Caco-2 (cell line): Measurements from ENCODE around the gene FAM3A. TPM values are rescaled to one million over a fixed set of nuclear protein-coding genes. Genes with fewer than 3 reads are reported as not detected.
A peak's percentile ranks its signal among the peaks of the same experiment; 100 is the strongest.

Experiments
- BruUV-seq: library from RNA; stranded (reverse); fragments of 400-500 nt; replicated peaks from 2 replicates; lab custom pipeline; 2021; lab: Mats Ljungman, UMichigan
- CTCF ChIA-PET: fragments of 300-600 bp; sonication (Branson Sonifier 250); formaldehyde crosslinking; loops from one replicate; lab custom pipeline; 2022; ENCODE audit warnings: antibody characterized with exemption; lab: Charles Lee
- POLR2A ChIA-PET: fragments of 300-600 bp; sonication (Branson Sonifier 250); formaldehyde crosslinking; loops from one replicate; lab custom pipeline; 2022; ENCODE audit warnings: antibody characterized with exemption; lab: Charles Lee
- DNase-seq, 2 experiments: peaks; one replicate each; pipeline versions ENCODE4 v3.0.0 to v3.0.0-alpha.2; 2020 to 2022
- H3K27me3 ChIP-seq: replicated peaks from 2 replicates; pipeline ENCODE4 v1.6.0; 2011; ENCODE audit warnings: low read length; ENCODE audit not compliant: control insufficient read depth, insufficient read depth
- H3K36me3 ChIP-seq: 2 replicates; pipeline ENCODE4 v1.5.1; 2011; ENCODE audit warnings: low read length; ENCODE audit not compliant: control insufficient read depth, insufficient read depth
- H3K4me1 ChIP-seq: fragments of 250-450 bp; sonication (Bioruptor Pico); 2 replicates; pipeline ENCODE4 v1.5.1; 2020; ENCODE audit warnings: mild to moderate bottlenecking
- H3K4me3 ChIP-seq: 2 replicates; pipeline ENCODE4 v1.5.1; 2011; ENCODE audit warnings: low read depth, mild to moderate bottlenecking, control low read depth, low read length
- H3K9me3 ChIP-seq: fragments of 250-450 bp; sonication (Bioruptor Pico); 2 replicates; pipeline ENCODE4 v1.5.1; 2020; ENCODE audit warnings: mild to moderate bottlenecking, moderate library complexity
- H3K27ac Mint-ChIP-seq: one replicate; pipeline ENCODE4 v1.8.0; 2022; ENCODE audit warnings: mixed read lengths; ENCODE audit not compliant: unreplicated experiment
- H3K27me3 Mint-ChIP-seq: one replicate; pipeline ENCODE4 v1.8.0; 2022; ENCODE audit warnings: mixed read lengths; ENCODE audit not compliant: insufficient read depth, unreplicated experiment
- H3K36me3 Mint-ChIP-seq: one replicate; pipeline ENCODE4 v1.8.0; 2022; ENCODE audit warnings: mild to moderate bottlenecking, mixed read lengths; ENCODE audit not compliant: insufficient read depth, unreplicated experiment
- H3K4me1 Mint-ChIP-seq: one replicate; pipeline ENCODE4 v1.8.0; 2022; ENCODE audit warnings: low read depth, mixed read lengths; ENCODE audit not compliant: unreplicated experiment
- H3K4me3 Mint-ChIP-seq: one replicate; pipeline ENCODE4 v1.8.0; 2022; ENCODE audit warnings: mild to moderate bottlenecking, moderate library complexity, mixed read lengths; ENCODE audit not compliant: unreplicated experiment
- H3K9me3 Mint-ChIP-seq: one replicate; pipeline ENCODE4 v1.8.0; 2022; ENCODE audit warnings: mixed read lengths; ENCODE audit not compliant: unreplicated experiment
- intact Hi-C: fragments of 100-400 bp; cut with micrococcal nuclease; formaldehyde crosslinking; loops from one replicate; pipeline ENCODE4 v1.10.0; 2022; ENCODE audit not compliant: unreplicated experiment
- total RNA-seq: library from RNA; stranded (reverse); gene quantifications from 2 replicates; pipeline ENCODE4 v1.2.3, GENCODE V29; 2022
- TF ChIP-seq, protein P1 (sequence below), 2 experiments: fragments of 200-600 bp in 1 of 2; IDR thresholded peaks; 1 replicate in 1 of 2; 2 replicates in 1 of 2; pipeline versions ENCODE4 v1.5.1 to v1.8.0; 2011 to 2022; ENCODE audit warnings: antibody characterized with exemption in 1 of 2, control low read depth in 1 of 2, inconsistent platforms in 1 of 2, low read depth in 1 of 2, low read length in 1 of 2, mild to moderate bottlenecking in 1 of 2, moderate library complexity in 1 of 2; ENCODE audit not compliant: insufficient read depth in 1 of 2, severe bottlenecking in 1 of 2, unreplicated experiment in 1 of 2

The FAM3A gene
- total RNA-seq, 1 experiment from 2014 or later: 27.3 TPM

- H3K27ac Mint-ChIP-seq: no peak overlapping the region
- H3K9me3 Mint-ChIP-seq: no peaks in the 10 kb centered on the region
- Histone ChIP-seq H3K9me3 (no peaks in the 10 kb centered on the region), H3K36me3 (peaks cover 5% of the 10 kb centered on the region; the same call in 1 of the 2 replicates), H3K27me3 (no peaks in the 10 kb centered on the region), H3K4me3 (no peak overlapping the region), H3K4me1 (peaks cover 14% of the 10 kb centered on the region)
- POLR2A ChIA-PET: no interaction called here
- peaks cover 23% of the 10 kb centered on the region for H3K36me3 Mint-ChIP-seq
- DNase-seq: no peak
- CTCF ChIA-PET: no interaction called here
- peaks cover 7% of the 10 kb centered on the region for H3K4me1 Mint-ChIP-seq
- H3K27me3 Mint-ChIP-seq: no peaks in the 10 kb centered on the region
- TF ChIP-seq, protein P1, sequence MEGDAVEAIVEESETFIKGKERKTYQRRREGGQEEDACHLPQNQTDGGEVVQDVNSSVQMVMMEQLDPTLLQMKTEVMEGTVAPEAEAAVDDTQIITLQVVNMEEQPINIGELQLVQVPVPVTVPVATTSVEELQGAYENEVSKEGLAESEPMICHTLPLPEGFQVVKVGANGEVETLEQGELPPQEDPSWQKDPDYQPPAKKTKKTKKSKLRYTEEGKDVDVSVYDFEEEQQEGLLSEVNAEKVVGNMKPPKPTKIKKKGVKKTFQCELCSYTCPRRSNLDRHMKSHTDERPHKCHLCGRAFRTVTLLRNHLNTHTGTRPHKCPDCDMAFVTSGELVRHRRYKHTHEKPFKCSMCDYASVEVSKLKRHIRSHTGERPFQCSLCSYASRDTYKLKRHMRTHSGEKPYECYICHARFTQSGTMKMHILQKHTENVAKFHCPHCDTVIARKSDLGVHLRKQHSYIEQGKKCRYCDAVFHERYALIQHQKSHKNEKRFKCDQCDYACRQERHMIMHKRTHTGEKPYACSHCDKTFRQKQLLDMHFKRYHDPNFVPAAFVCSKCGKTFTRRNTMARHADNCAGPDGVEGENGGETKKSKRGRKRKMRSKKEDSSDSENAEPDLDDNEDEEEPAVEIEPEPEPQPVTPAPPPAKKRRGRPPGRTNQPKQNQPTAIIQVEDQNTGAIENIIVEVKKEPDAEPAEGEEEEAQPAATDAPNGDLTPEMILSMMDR (IDR thresholded peaks at IDR 0.05; ENCODE audit: insufficient read depth in 1 of 2, low read depth in 1 of 2, low read length in 1 of 2, severe bottlenecking in 1 of 2, unreplicated experiment in 1 of 2): no peak
- H3K4me3 Mint-ChIP-seq: no peak overlapping the region
- intact Hi-C loops: no loop called here
- no TSS peak for BruUV-seq
These were observed 13.2 kb upstream of the FAM3A start for GRCh38 chrX:154529206-154529612.

DNA sequence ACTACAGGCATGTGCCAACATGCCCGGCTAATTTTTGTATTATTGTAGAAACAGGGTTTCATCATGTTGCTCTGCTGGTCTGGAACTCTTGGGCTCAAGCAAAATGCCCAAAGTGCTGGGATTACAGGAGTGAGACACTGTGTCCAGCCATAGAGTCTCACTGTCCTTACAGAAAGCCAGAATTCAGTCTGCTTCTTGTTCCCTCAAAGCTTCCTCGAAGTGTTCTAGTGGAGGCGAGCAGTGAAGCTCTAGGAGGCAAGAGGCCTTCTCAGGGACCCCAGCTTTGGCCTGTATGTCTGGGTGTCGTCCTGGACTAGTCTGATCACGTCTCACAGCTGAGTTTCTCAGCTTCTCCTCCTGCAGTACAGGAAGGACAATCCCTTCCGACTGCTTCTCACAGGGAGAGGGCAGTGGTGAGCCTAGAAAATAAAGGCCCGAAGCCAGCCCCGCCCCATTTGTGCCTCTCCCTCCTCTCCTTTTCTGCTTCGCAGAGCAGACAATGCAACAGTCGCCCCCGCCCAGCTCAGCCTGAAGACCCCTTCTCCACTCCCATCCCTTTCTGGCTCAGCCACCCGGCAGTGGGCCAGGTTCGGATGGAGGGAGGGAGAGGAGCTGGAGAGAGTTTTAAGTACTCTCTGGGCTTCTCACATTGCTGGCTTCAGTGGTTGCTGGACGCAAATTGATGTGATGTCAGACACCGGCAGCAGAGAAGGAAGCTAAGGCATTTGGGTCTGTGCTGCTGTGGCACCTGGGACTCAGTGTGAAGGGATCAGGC is 11.1 kb upstream of the FAM3A start:
- no peaks in the 10 kb centered on the region for H3K27me3 Mint-ChIP-seq
- H3K9me3 Mint-ChIP-seq: no peaks in the 10 kb centered on the region
- CTCF ChIA-PET: interaction anchor here (0.6 to 1.8 kb wide), 6 partner anchors 12 to 153 kb away, joined by 3 to 18 read pairs (median 4); partner anchors contain the start of genes FLNA, PLXNA3 and SLC10A3
- TF ChIP-seq, protein P1 (IDR thresholded peaks at IDR 0.05; ENCODE audit: insufficient read depth in 1 of 2, low read depth in 1 of 2, low read length in 1 of 2, severe bottlenecking in 1 of 2, unreplicated experiment in 1 of 2): peak; percentile 29 to 55
- Histone ChIP-seq H3K4me3 (peak overlapping the region; percentile 6; the same call in 1 of the 2 replicates), H3K4me1 (peaks cover 14% of the 10 kb centered on the region), H3K36me3 (no peaks in the 10 kb centered on the region), H3K27me3 (no peaks in the 10 kb centered on the region), H3K9me3 (no peaks in the 10 kb centered on the region)
- peak; percentile 76 to 78 for DNase-seq
- peaks cover 7% of the 10 kb centered on the region for H3K4me1 Mint-ChIP-seq
- POLR2A ChIA-PET: interaction anchor here (0.5 to 1.4 kb wide), 4 partner anchors 10 to 152 kb away, joined by 4 to 8 read pairs (median 4); partner anchors contain the start of genes FAM3A, FLNA and SLC10A3
- BruUV-seq: no TSS peak
- H3K36me3 Mint-ChIP-seq: peaks cover 18% of the 10 kb centered on the region
- H3K4me3 Mint-ChIP-seq: peak overlapping the region; percentile 55
- no peak overlapping the region for H3K27ac Mint-ChIP-seq
- intact Hi-C loops: loop anchor here (1.0 kb wide), 1 partner anchor 11 kb away; the partner anchor contains the start of gene FAM3A

- no peaks in the 10 kb centered on the region for H3K9me3 Mint-ChIP-seq
- H3K27me3 Mint-ChIP-seq: no peaks in the 10 kb centered on the region
- Histone ChIP-seq H3K4me1 (peaks cover 14% of the 10 kb centered on the region), H3K4me3 (no peak overlapping the region), H3K9me3 (no peaks in the 10 kb centered on the region), H3K27me3 (no peaks in the 10 kb centered on the region), H3K36me3 (no peaks in the 10 kb centered on the region)
- peaks cover 18% of the 10 kb centered on the region for H3K36me3 Mint-ChIP-seq
- peak overlapping the region; percentile 22 for H3K4me3 Mint-ChIP-seq
- peaks cover 7% of the 10 kb centered on the region for H3K4me1 Mint-ChIP-seq
- intact Hi-C loops: no loop called here
- CTCF ChIA-PET: interaction anchor here (0.6 kb wide), 1 partner anchor 97 kb away, joined by 3 read pairs; no protein-coding TSS in a partner anchor
- H3K27ac Mint-ChIP-seq: peak overlapping the region; percentile 42
- no TSS peak for BruUV-seq
- TF ChIP-seq, protein P1 (IDR thresholded peaks at IDR 0.05; ENCODE audit: insufficient read depth in 1 of 2, low read depth in 1 of 2, low read length in 1 of 2, severe bottlenecking in 1 of 2, unreplicated experiment in 1 of 2): no peak
- POLR2A ChIA-PET: interaction anchor here (0.6 kb wide), 1 partner anchor 128 kb away, joined by 4 read pairs; no protein-coding TSS in a partner anchor
- DNase-seq: no peak
These were observed 9.8 kb upstream of the FAM3A start for GRCh38 chrX:154525606-154526490.
